Breast epithelium (tissue), 3 donors: ENCODE data around the gene TP53TG3.
"Not testable (repeated sequence)": the region's sequence is repeated elsewhere in the genome, so short reads cannot be mapped to it uniquely, and the experiment has no call there.

Experiments used
- POLR2A ChIP-seq: fragments of 450-650 bp; IDR thresholded peaks from one replicate; pipeline ENCODE4 v1.6.1; 2016; ENCODE audit warnings: antibody characterized with exemption, mild to moderate bottlenecking, moderate library complexity
- TF ChIP-seq, protein P1 (sequence below), 3 donors: fragments of 450-650 bp; IDR thresholded peaks; one replicate each; pipeline ENCODE4 v1.5.1; 2016 to 2017; ENCODE audit warnings: antibody characterized with exemption in 3 of 3, mild to moderate bottlenecking in 3 of 3, moderate library complexity in 3 of 3

DNA sequence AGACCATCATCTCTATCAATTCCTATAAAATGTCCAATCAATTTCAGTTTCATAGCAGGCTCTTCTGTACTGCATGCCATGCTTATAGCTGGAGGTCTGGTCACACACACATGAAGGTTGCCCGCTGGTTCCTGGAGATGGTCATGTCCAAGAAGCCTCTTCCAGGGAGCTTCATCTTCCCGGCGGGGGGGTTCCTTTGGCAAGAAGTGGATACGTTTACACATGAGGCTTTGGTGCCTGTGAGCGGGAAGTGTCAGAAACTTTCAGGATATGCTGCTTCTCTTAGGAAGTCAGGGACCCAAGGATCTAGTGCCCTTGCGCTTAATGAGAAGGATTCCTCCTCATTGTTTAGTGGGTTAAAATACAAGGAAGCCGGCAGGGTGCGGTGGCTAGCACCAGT, 43.9 kb downstream of the TP53TG3 start:
- TF ChIP-seq, protein P1, sequence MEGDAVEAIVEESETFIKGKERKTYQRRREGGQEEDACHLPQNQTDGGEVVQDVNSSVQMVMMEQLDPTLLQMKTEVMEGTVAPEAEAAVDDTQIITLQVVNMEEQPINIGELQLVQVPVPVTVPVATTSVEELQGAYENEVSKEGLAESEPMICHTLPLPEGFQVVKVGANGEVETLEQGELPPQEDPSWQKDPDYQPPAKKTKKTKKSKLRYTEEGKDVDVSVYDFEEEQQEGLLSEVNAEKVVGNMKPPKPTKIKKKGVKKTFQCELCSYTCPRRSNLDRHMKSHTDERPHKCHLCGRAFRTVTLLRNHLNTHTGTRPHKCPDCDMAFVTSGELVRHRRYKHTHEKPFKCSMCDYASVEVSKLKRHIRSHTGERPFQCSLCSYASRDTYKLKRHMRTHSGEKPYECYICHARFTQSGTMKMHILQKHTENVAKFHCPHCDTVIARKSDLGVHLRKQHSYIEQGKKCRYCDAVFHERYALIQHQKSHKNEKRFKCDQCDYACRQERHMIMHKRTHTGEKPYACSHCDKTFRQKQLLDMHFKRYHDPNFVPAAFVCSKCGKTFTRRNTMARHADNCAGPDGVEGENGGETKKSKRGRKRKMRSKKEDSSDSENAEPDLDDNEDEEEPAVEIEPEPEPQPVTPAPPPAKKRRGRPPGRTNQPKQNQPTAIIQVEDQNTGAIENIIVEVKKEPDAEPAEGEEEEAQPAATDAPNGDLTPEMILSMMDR (IDR thresholded peaks at IDR 0.05) = not testable (repeated sequence)
- TF ChIP-seq POLR2A = not testable (repeated sequence)
